Astrocyte (in vitro differentiated cells and primary cell): ENCODE results near the gene GPBAR1. TPM values are rescaled to one million over a fixed set of nuclear protein-coding genes. Genes with fewer than 3 reads are reported as not detected.

Experiments used
- DNase-seq: peaks from one replicate; pipeline ENCODE4 v3.0.0-alpha.2; 2010; ENCODE audit warnings: low read depth
- FAIRE-seq: peaks from 2 replicates; lab custom pipeline; 2011; peaks lifted over from hg19 to GRCh38; lab: Jason Lieb, UNC
- H2AFZ ChIP-seq: 2 replicates; pipeline ENCODE4 v1.6.0; 2012; ENCODE audit warnings: low read depth, low read length, inconsistent platforms
- H3K27ac ChIP-seq: 2 replicates; pipeline ENCODE4 v1.5.1; 2011; ENCODE audit warnings: low read depth, low read length, inconsistent platforms
- H3K27me3 ChIP-seq: 2 replicates; pipeline ENCODE4 v1.6.0; 2011; ENCODE audit warnings: low read length, inconsistent platforms; ENCODE audit not compliant: insufficient read depth
- H3K36me3 ChIP-seq: 2 replicates; pipeline ENCODE4 v1.5.1; 2011; ENCODE audit warnings: low read length, inconsistent platforms; ENCODE audit not compliant: insufficient read depth
- H3K4me1 ChIP-seq: 2 replicates; pipeline ENCODE4 v1.5.1; 2011; ENCODE audit warnings: low read length, inconsistent platforms; ENCODE audit not compliant: insufficient read depth
- H3K4me2 ChIP-seq: 2 replicates; pipeline ENCODE4 v1.6.0; 2012; ENCODE audit warnings: low read length, inconsistent platforms
- H3K4me3 ChIP-seq: 2 replicates; pipeline ENCODE4 v1.5.1; 2011; ENCODE audit warnings: low read depth, mild to moderate bottlenecking, low read length, inconsistent platforms; ENCODE audit not compliant: insufficient read depth
- H3K79me2 ChIP-seq: 2 replicates; pipeline ENCODE4 v1.6.0; 2012; ENCODE audit warnings: mild to moderate bottlenecking, low read length, inconsistent platforms; ENCODE audit not compliant: insufficient read depth
- H3K9ac ChIP-seq: 2 replicates; pipeline ENCODE4 v1.6.0; 2012; ENCODE audit warnings: mild to moderate bottlenecking, low read length, inconsistent platforms
- H3K9me3 ChIP-seq: 2 replicates; pipeline ENCODE4 v1.5.1; 2012; ENCODE audit warnings: low read depth, mild to moderate bottlenecking, low read length, inconsistent platforms; ENCODE audit not compliant: insufficient read depth
- H4K20me1 ChIP-seq: 2 replicates; pipeline ENCODE4 v1.6.0; 2012; ENCODE audit warnings: low read length, inconsistent platforms; ENCODE audit not compliant: insufficient read depth
- H3K27ac Mint-ChIP-seq: one replicate; pipeline ENCODE4 v1.8.0; 2021; ENCODE audit warnings: mild to moderate bottlenecking, mixed read lengths; ENCODE audit not compliant: unreplicated experiment
- H3K27me3 Mint-ChIP-seq: one replicate; pipeline ENCODE4 v1.8.0; 2021; ENCODE audit warnings: low read depth, mixed read lengths; ENCODE audit not compliant: unreplicated experiment
- H3K36me3 Mint-ChIP-seq: one replicate; pipeline ENCODE4 v1.8.0; 2021; ENCODE audit warnings: low read depth, mixed read lengths; ENCODE audit not compliant: unreplicated experiment
- H3K4me1 Mint-ChIP-seq: one replicate; pipeline ENCODE4 v1.8.0; 2021; ENCODE audit warnings: low read depth, mixed read lengths; ENCODE audit not compliant: unreplicated experiment
- H3K4me3 Mint-ChIP-seq: one replicate; pipeline ENCODE4 v1.8.0; 2021; ENCODE audit warnings: mild to moderate bottlenecking, moderate library complexity, mixed read lengths; ENCODE audit not compliant: unreplicated experiment
- H3K9me3 Mint-ChIP-seq: one replicate; pipeline ENCODE4 v1.8.0; 2021; ENCODE audit warnings: mild to moderate bottlenecking, mixed read lengths; ENCODE audit not compliant: unreplicated experiment
- EZH2 ChIP-seq: IDR thresholded peaks from 2 replicates; pipeline ENCODE4 v1.6.1; 2012; ENCODE audit warnings: mild to moderate bottlenecking, low read length, inconsistent platforms; ENCODE audit not compliant: insufficient read depth
- total RNA-seq: library from RNA; stranded (reverse); gene quantifications from 2 replicates; pipeline ENCODE4 v1.2.1, GENCODE V29; 2021
- TF ChIP-seq, protein P1 (sequence below): IDR thresholded peaks from 2 replicates; pipeline ENCODE4 v1.5.1; 2011; ENCODE audit warnings: low read depth, mild to moderate bottlenecking, inconsistent platforms, low read length, moderate library complexity; ENCODE audit not compliant: insufficient read depth

GPBAR1 gene
- total RNA-seq, 1 donor from 2014 or later: 0.70 TPM

DNA sequence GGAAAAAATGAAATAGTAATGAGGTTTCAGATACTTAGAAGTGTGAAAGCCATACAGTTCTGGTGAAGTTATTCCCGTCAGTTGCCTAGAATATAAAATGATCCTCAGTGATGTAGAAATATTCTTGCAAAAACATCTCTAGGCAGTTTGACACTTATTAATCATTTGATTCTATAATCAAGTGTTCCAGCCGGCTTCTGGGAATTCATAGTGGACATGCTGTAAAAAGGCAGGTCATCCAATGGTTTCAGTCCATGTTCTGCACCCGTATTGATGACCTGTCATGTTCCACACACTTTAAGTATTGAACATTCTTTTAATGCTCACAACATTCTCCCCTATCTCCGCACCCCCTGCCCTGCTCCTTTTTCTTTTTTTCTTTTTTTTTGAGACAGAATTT, 24.0 kb upstream of the GPBAR1 start:
- peaks cover 54% of the 10 kb centered on the region for H4K20me1 ChIP-seq
- peaks cover 34% of the 10 kb centered on the region for H3K36me3 Mint-ChIP-seq
- peaks cover 82% of the 10 kb centered on the region for H3K36me3 ChIP-seq
- H3K27me3 ChIP-seq: no peaks in the 10 kb centered on the region
- H3K4me1 Mint-ChIP-seq: peaks cover 11% of the 10 kb centered on the region
- peaks cover 53% of the 10 kb centered on the region for H3K79me2 ChIP-seq
- no peak overlapping the region for H3K4me3 Mint-ChIP-seq
- H2AFZ ChIP-seq: no peak overlapping the region
- DNase-seq: no peak
- H3K9me3 Mint-ChIP-seq: no peaks in the 10 kb centered on the region
- H3K4me1 ChIP-seq: no peaks in the 10 kb centered on the region
- no peak overlapping the region for H3K4me2 ChIP-seq
- no peak for TF ChIP-seq EZH2
- TF ChIP-seq, protein P1, sequence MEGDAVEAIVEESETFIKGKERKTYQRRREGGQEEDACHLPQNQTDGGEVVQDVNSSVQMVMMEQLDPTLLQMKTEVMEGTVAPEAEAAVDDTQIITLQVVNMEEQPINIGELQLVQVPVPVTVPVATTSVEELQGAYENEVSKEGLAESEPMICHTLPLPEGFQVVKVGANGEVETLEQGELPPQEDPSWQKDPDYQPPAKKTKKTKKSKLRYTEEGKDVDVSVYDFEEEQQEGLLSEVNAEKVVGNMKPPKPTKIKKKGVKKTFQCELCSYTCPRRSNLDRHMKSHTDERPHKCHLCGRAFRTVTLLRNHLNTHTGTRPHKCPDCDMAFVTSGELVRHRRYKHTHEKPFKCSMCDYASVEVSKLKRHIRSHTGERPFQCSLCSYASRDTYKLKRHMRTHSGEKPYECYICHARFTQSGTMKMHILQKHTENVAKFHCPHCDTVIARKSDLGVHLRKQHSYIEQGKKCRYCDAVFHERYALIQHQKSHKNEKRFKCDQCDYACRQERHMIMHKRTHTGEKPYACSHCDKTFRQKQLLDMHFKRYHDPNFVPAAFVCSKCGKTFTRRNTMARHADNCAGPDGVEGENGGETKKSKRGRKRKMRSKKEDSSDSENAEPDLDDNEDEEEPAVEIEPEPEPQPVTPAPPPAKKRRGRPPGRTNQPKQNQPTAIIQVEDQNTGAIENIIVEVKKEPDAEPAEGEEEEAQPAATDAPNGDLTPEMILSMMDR: no peak
- H3K27ac ChIP-seq: no peak overlapping the region
- H3K4me3 ChIP-seq: no peak overlapping the region
- no peak overlapping the region for H3K27ac Mint-ChIP-seq
- H3K9me3 ChIP-seq: no peaks in the 10 kb centered on the region
- no peak overlapping the region for H3K9ac ChIP-seq
- H3K27me3 Mint-ChIP-seq: no peaks in the 10 kb centered on the region
- no peak for FAIRE-seq

DNA sequence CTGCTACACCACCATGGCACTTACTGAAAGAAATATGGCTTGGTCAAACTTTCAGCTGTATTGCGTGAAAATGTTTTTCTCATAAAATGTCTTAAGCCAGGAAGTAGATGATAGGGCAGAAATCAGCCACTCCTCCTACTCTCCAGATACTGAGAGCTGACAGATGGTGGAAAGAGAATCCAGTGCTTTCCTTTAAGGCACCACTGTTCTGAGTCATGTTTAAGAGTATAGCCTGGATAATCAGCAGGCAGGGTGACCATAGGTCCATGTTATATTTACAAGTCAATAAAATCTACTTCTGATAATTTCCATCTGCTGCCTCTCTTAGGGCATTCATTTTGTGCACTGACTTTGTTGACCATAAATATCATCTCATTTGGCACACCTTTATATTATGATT, 21.9 kb upstream of the GPBAR1 start:
- no peak for DNase-seq
- Mint-ChIP-seq H3K4me1 (peaks cover 16% of the 10 kb centered on the region), H3K9me3 (no peaks in the 10 kb centered on the region), H3K36me3 (peaks cover 28% of the 10 kb centered on the region), H3K4me3 (no peak overlapping the region), H3K27me3 (no peaks in the 10 kb centered on the region), H3K27ac (no peak overlapping the region)
- Histone ChIP-seq H3K9ac (no peak overlapping the region), H3K4me1 (no peaks in the 10 kb centered on the region), H4K20me1 (peaks cover 62% of the 10 kb centered on the region), H3K9me3 (no peaks in the 10 kb centered on the region), H3K36me3 (peaks cover 88% of the 10 kb centered on the region), H3K27me3 (no peaks in the 10 kb centered on the region), H3K27ac (no peak overlapping the region), H3K4me3 (no peak overlapping the region), H3K79me2 (peaks cover 52% of the 10 kb centered on the region), H3K4me2 (no peak overlapping the region), H2AFZ (no peak overlapping the region)
- no peak for FAIRE-seq
- TF ChIP-seq, protein P1: no peak
- TF ChIP-seq EZH2: no peak

DNA sequence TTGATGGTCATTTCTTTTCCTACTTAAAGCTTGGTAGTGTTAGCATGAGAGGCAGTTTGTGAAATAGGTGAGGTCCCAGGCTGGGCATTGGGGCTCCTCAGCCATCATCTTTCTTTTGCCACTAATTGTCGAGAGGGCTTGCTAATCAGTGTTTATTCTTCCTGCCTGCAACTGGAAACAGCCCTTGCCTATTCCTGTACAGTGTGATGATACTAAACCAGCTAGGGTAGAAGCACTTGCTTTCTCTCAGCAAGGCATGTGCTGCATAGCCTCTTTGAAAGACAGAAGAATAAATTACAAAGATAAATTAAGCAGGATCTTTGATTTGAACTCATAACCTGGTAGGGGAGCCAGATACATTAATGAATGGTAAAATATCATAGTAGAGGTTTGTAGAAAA, 16.6 kb upstream of the GPBAR1 start:
- H3K79me2 ChIP-seq: peaks cover 53% of the 10 kb centered on the region
- H4K20me1 ChIP-seq: peaks cover 84% of the 10 kb centered on the region
- H3K4me3 ChIP-seq: no peak overlapping the region
- peaks cover 31% of the 10 kb centered on the region for H3K36me3 Mint-ChIP-seq
- no peaks in the 10 kb centered on the region for H3K9me3 Mint-ChIP-seq
- no peak overlapping the region for H3K27ac Mint-ChIP-seq
- peaks cover 25% of the 10 kb centered on the region for H3K4me1 Mint-ChIP-seq
- H3K9me3 ChIP-seq: no peaks in the 10 kb centered on the region
- DNase-seq: no peak
- TF ChIP-seq EZH2: no peak
- TF ChIP-seq, protein P1: no peak
- no peak overlapping the region for H2AFZ ChIP-seq
- peaks cover 4% of the 10 kb centered on the region for H3K4me1 ChIP-seq
- H3K27me3 Mint-ChIP-seq: no peaks in the 10 kb centered on the region
- H3K27me3 ChIP-seq: no peaks in the 10 kb centered on the region
- H3K4me3 Mint-ChIP-seq: no peak overlapping the region
- peaks cover 80% of the 10 kb centered on the region for H3K36me3 ChIP-seq
- H3K4me2 ChIP-seq: no peak overlapping the region
- H3K9ac ChIP-seq: no peak overlapping the region
- no peak for FAIRE-seq
- no peak overlapping the region for H3K27ac ChIP-seq
